Fibroblast of skin of right quadriceps (primary cell): ENCODE results near the gene HOXD13.
A peak's percentile ranks its signal among the peaks of the same experiment; 100 is the strongest.

ENCODE experiments used
- DNase-seq: peaks from one replicate; pipeline ENCODE4 v3.0.0-alpha.2; 2013

HOXD13 gene

DNA sequence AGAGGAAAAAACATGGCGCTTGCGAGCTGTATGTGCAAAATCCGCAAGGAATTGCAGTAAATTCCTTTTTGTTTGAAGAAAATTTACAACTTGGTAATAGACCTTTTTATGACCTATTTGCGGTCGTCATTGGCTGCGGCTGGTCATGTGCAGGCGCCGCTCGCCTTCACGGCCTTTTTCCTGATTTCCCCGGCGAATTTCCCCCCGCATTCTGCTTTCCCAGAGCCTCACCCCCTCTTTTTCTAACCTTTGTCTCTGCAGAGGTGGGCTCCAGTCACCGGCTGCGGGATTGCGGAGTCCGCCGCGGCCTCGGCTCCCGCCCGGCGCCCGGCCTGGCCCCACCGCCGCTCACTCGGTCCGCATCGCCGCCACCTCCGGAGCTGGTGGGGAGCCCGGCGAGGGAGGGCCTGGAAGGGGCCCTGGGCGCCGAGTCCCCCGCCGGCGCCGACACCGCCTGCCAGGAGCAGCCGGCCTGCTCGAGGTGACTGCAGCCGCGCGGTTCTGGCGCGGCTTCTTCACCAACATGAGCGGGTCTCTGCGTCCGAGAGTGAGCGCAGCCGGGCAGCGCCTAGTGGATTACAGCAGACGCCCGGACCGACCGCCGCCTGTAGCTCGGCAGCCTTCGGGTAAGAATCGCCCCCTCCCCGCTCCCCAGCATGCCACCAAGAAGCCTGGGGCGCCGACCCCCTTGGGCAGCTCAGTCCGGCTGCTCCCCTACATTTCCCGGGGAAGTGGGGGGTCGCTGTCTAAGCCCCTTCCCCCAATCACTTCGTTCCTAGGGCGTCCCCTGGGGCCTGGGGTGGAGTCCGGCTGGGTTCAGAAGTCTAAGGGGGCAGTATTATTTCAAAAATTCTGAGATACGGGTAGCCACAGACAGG lies 44.1 kb downstream of the HOXD13 start:
- peak; percentile 84 for DNase-seq

GRCh38 chr2:176137252-176137580 lies 44.7 kb downstream of the HOXD13 start:
- no peak for DNase-seq

DNA sequence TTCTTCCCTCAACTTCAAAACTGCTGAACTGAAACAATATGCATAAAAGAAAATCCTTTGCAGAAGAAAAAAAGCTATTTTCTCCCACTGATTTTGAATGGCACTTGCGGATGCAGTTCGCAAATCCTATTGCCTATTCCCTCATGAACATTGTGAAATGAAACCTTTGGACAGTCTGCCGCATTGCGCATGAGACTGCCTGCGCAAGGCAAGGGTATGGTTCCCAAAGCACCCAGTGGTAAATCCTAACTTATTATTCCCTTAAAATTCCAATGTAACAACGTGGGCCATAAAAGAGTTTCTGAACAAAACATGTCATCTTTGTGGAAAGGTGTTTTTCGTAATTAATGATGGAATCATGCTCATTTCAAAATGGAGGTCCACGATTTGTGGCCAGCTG lies 45.4 kb downstream of the HOXD13 start:
- peak; percentile 48 for DNase-seq

DNA sequence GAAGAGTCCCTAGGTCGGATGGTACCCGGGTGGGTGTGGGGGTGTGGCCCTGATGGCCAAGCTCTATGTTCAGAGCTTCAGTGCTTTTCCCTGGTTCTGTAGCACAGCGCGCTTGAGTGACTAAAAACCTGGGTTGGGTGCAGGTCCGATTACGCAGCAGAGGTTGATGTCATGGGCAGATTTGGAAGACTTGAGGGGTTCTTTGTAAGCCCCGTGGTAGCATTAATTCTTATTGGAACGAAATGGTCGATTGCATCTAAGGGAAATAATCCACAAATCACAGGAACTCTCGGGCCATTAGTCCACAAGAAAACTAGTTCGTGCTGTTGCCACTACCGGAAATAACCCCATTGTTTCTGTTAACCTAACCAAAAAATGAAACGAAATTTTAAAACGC lies 46.0 kb downstream of the HOXD13 start:
- peak; percentile 54 for DNase-seq

- DNase-seq: peak; percentile 57
Observed at GRCh38 chr2:176138923-176139660, 46.6 kb downstream of the HOXD13 start.

- peak; percentile 73 for DNase-seq
Observed at GRCh38 chr2:176139661-176140512, 47.4 kb downstream of the HOXD13 start.

GRCh38 chr2:176140513-176141317 lies 48.2 kb downstream of the HOXD13 start:
- peak; percentile 84 for DNase-seq

DNA sequence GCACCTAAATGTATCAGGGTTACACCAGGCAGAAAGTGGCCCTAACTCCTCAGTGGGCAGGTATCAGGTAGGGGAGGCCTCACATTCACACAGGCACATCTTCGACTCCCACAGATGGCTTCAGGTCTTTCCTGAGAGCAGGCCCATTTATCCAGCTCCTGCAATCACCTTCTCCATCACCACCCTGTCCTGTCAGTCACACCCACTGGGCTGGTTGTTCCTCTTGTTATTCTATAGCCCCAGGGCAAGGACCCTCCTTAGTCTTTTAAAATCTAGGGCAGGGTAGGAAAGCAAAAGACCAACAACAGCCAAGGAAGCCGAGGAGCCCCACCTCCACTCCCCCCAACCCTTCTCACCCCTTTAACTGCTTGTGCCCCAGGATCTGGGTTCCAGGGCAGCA lies 49.8 kb downstream of the HOXD13 start:
- no peak for DNase-seq
